ENCODE data around the gene SPATA3. TPM values are rescaled to one million over a fixed set of nuclear protein-coding genes. Genes with fewer than 3 reads are reported as not detected.

Gene SPATA3
- total RNA-seq = not detected in 2 replicates
- polyA plus RNA-seq (2012) = not detected

GRCh38 chr2:230995821-230996220 is at the start of gene SPATA3:
Gene SPATA3 (plus strand): TSS chr2:230996121. CDS start chr2:230996234, 113 bp downstream.
- DNase-seq (ENCODE audit: low read depth) = no peak

GRCh38 chr2:230946429-230947234 is 49.3 kb upstream of the SPATA3 start:
- DNase-seq (ENCODE audit: low read depth) = no peak

- DNase-seq (ENCODE audit: low read depth) = no peak
Observed at GRCh38 chr2:230947235-230947576, 48.7 kb upstream of the SPATA3 start.

- no peak for DNase-seq (ENCODE audit: low read depth)
Observed at GRCh38 chr2:230947908-230948365, 48.0 kb upstream of the SPATA3 start.

GRCh38 chr2:230949966-230950873 is 45.7 kb upstream of the SPATA3 start:
- no peak for DNase-seq (ENCODE audit: low read depth)

GRCh38 chr2:230950874-230951339 is 45.0 kb upstream of the SPATA3 start:
- DNase-seq (ENCODE audit: low read depth) = no peak

- DNase-seq (ENCODE audit: low read depth) = no peak
Observed at GRCh38 chr2:230951396-230951795, 44.5 kb upstream of the SPATA3 start.

GRCh38 chr2:230952226-230952956 is 43.5 kb upstream of the SPATA3 start:
- DNase-seq (ENCODE audit: low read depth) = no peak

GRCh38 chr2:230953845-230954244 is 42.1 kb upstream of the SPATA3 start:
- DNase-seq (ENCODE audit: low read depth) = no peak

GRCh38 chr2:230954746-230955145 is 41.2 kb upstream of the SPATA3 start:
- no peak for DNase-seq (ENCODE audit: low read depth)

- DNase-seq (ENCODE audit: low read depth) = no peak
Observed at GRCh38 chr2:230955163-230955737, 40.7 kb upstream of the SPATA3 start.

- peak; percentile 48 for DNase-seq (ENCODE audit: low read depth)
Observed at GRCh38 chr2:230956827-230957755, 38.8 kb upstream of the SPATA3 start.

GRCh38 chr2:230957756-230958391 is 38.0 kb upstream of the SPATA3 start:
- DNase-seq (ENCODE audit: low read depth) = no peak

- DNase-seq (ENCODE audit: low read depth) = no peak
Observed at GRCh38 chr2:230958820-230959756, 36.8 kb upstream of the SPATA3 start.

GRCh38 chr2:230960026-230960425 is 35.9 kb upstream of the SPATA3 start:
- no peak for DNase-seq (ENCODE audit: low read depth)

- no peak for DNase-seq (ENCODE audit: low read depth)
Observed at GRCh38 chr2:230961091-230961491, 34.8 kb upstream of the SPATA3 start.

GRCh38 chr2:230964136-230964730 is 31.7 kb upstream of the SPATA3 start:
- DNase-seq (ENCODE audit: low read depth) = no peak

GRCh38 chr2:230967113-230967512 is 28.8 kb upstream of the SPATA3 start:
- DNase-seq (ENCODE audit: low read depth) = no peak
